RWPE2 (cell line): ENCODE data around the gene CHMP4B.

ENCODE experiments used
- ATAC-seq: fragments of 200-7000 bp; cut with Tn5 transposase; 3 replicates; pipeline ENCODE4 v1.9.1; 2021; ENCODE audit warnings: low read depth
- DNase-seq: peaks from one replicate; pipeline ENCODE4 v3.0.0-alpha.2; 2020; ENCODE audit warnings: low spot score
- H3K27ac ChIP-seq: fragments of 450-650 bp; 2 replicates; pipeline ENCODE4 v1.5.1; 2017; ENCODE audit warnings: mild to moderate bottlenecking; ENCODE audit not compliant: poor library complexity, severe bottlenecking
- H3K27me3 ChIP-seq: fragments of 250-450 bp; sonication (Bioruptor Pico); 2 replicates; pipeline ENCODE4 v1.5.1; 2021; ENCODE audit warnings: mild to moderate bottlenecking, moderate library complexity; ENCODE audit not compliant: insufficient read depth, poor library complexity, severe bottlenecking
- H3K36me3 ChIP-seq: fragments of 250-450 bp; sonication (Bioruptor Pico); 2 replicates; pipeline ENCODE4 v1.5.1; 2020; ENCODE audit warnings: low read depth, mild to moderate bottlenecking, moderate library complexity
- H3K4me1 ChIP-seq: fragments of 250-450 bp; sonication (Bioruptor Pico); 2 replicates; pipeline ENCODE4 v1.5.1; 2021; ENCODE audit warnings: mild to moderate bottlenecking, moderate library complexity; ENCODE audit not compliant: insufficient read depth, poor library complexity, severe bottlenecking
- H3K4me3 ChIP-seq: fragments of 250-450 bp; sonication (Bioruptor Pico); 2 replicates; pipeline ENCODE4 v1.5.1; 2021; ENCODE audit warnings: mild to moderate bottlenecking, moderate library complexity; ENCODE audit not compliant: severe bottlenecking
- H3K9me3 ChIP-seq: fragments of 250-450 bp; sonication (Bioruptor Pico); 2 replicates; pipeline ENCODE4 v1.5.1; 2021; ENCODE audit warnings: mild to moderate bottlenecking, moderate library complexity; ENCODE audit not compliant: severe bottlenecking
- TF ChIP-seq, protein P1 (sequence below): fragments of 450-650 bp; IDR thresholded peaks from one replicate; pipeline ENCODE4 v1.5.1; 2017; ENCODE audit warnings: mild to moderate bottlenecking, moderate library complexity; ENCODE audit not compliant: poor library complexity, severe bottlenecking

Gene CHMP4B

DNA sequence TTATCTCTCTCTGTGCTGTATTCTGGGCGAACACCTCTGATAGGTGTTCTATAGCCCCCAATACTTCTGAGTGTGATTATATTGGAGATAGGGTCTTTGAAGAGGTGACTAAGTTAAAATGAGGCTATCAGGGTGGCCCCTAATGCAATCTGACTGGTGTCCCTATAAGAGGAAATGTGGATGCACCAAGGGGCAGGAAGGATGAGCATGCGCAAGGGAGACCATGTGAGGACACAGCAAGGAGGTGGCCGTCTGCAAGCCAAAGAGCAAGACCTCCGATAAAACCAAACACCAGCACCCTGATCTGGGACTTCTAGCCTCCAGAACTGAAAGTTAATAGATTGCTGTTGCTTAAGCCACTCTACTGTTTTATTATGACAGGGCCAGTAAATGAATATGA is 69.2 kb downstream of the CHMP4B start:
- Histone ChIP-seq H3K4me1 (no peaks in the 10 kb centered on the region), H3K4me3 (no peak overlapping the region), H3K27ac (no peak overlapping the region), H3K27me3 (no peaks in the 10 kb centered on the region), H3K9me3 (peaks cover 6% of the 10 kb centered on the region), H3K36me3 (no peaks in the 10 kb centered on the region)
- TF ChIP-seq, protein P1, sequence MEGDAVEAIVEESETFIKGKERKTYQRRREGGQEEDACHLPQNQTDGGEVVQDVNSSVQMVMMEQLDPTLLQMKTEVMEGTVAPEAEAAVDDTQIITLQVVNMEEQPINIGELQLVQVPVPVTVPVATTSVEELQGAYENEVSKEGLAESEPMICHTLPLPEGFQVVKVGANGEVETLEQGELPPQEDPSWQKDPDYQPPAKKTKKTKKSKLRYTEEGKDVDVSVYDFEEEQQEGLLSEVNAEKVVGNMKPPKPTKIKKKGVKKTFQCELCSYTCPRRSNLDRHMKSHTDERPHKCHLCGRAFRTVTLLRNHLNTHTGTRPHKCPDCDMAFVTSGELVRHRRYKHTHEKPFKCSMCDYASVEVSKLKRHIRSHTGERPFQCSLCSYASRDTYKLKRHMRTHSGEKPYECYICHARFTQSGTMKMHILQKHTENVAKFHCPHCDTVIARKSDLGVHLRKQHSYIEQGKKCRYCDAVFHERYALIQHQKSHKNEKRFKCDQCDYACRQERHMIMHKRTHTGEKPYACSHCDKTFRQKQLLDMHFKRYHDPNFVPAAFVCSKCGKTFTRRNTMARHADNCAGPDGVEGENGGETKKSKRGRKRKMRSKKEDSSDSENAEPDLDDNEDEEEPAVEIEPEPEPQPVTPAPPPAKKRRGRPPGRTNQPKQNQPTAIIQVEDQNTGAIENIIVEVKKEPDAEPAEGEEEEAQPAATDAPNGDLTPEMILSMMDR = no peak
- no peak for DNase-seq
- no peak for ATAC-seq

DNA sequence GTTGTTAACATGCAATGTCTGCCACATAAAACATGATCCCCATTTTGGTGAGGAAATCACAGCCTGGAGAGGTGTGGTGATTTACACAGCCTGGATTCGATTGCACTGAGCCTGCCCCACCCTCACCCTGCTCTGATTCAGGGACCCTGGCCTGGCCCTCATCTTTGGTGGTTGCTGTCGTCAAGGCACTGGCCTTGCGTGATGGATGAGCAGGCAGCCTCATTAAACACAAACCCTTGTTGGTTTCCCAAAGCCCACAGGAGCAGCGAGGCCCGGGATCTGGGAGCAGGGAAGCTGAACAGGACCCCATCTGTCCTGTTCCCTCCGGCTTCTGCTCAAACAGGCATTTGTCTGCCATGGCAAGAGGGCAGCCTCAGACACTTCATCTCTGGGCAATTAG is 70.8 kb downstream of the CHMP4B start:
- H3K9me3 ChIP-seq = peaks cover 6% of the 10 kb centered on the region
- no peak overlapping the region for H3K4me3 ChIP-seq
- H3K4me1 ChIP-seq = no peaks in the 10 kb centered on the region
- TF ChIP-seq, protein P1 = no peak
- ATAC-seq = 0 out of 3 replicates have a peak, but pooled peaks have one; percentile 8
- DNase-seq = no peak
- no peaks in the 10 kb centered on the region for H3K36me3 ChIP-seq
- no peaks in the 10 kb centered on the region for H3K27me3 ChIP-seq
- H3K27ac ChIP-seq = no peak overlapping the region

DNA sequence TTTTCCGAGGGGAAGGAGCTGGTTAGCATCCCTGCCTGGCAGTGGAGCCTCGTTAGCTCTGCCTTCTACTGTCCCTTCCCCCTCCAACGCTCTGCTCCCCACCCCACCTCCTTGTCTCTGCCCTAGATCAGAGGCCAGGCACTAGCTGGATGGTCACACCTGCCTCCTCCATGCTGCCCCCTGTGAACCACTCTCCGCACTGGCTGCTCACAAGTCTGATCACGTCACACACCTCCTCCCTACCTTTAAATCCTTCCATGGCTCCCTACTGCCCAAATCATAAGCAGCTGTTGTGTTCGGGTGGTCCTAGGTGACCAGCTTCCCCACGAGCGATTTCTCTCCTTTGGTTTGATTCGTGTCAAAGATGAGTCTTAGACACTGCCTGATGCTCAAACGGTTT is 71.3 kb downstream of the CHMP4B start:
- DNase-seq (no peak), ATAC-seq (no peak)
- H3K4me1 ChIP-seq = no peaks in the 10 kb centered on the region
- no peaks in the 10 kb centered on the region for H3K27me3 ChIP-seq
- TF ChIP-seq, protein P1 = no peak
- no peaks in the 10 kb centered on the region for H3K36me3 ChIP-seq
- no peak overlapping the region for H3K27ac ChIP-seq
- peaks cover 6% of the 10 kb centered on the region for H3K9me3 ChIP-seq
- H3K4me3 ChIP-seq = no peak overlapping the region

DNA sequence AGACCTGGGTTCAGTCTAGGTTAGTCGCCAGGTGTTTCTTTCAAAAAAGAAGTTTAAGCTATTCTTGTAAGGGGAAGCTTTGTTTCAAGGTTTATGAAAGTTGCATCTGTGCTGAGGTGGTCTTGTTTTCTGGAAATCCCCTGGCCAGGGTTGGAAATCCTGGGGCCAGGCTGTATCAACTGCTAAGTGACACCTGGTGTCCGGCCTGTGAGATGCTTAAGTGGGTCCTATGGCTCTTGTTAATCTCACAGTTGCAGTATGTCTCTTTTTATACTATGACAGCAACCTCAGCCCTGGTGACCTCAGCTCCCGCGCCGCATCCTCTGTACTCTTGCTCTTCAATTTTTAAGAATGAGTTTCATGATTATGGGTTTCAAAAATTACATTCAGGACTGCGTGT is 72.0 kb downstream of the CHMP4B start:
- Histone ChIP-seq H3K4me1 (no peaks in the 10 kb centered on the region), H3K36me3 (no peaks in the 10 kb centered on the region), H3K27me3 (no peaks in the 10 kb centered on the region), H3K27ac (no peak overlapping the region), H3K9me3 (peaks cover 6% of the 10 kb centered on the region), H3K4me3 (no peak overlapping the region)
- TF ChIP-seq, protein P1 = no peak
- no peak for DNase-seq
- ATAC-seq = no peak

DNA sequence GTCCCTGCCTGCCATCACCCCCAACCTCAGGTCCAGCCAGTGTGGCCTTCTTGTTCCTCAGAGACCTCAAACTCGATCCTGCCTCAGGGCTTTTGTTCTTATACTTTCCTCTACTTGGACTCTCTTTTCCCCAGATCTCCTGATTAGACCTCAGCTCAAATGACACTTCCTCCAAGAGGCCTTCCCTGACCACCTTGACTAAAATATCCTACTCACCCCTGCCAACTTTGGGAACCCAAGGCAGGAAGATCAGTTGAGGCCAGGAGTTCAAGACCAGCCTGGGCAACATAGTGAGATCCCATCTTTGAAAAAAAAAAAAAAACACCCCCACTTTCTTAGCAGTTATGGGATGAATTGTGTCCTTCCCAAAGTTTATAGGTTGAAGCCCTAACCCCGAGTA is 73.5 kb downstream of the CHMP4B start:
- TF ChIP-seq, protein P1 = no peak
- DNase-seq = no peak
- Histone ChIP-seq H3K27me3 (no peaks in the 10 kb centered on the region), H3K9me3 (peaks cover under 1% of the 10 kb centered on the region), H3K27ac (no peak overlapping the region), H3K4me3 (no peak overlapping the region), H3K36me3 (no peaks in the 10 kb centered on the region), H3K4me1 (no peaks in the 10 kb centered on the region)
- no peak for ATAC-seq
